Pancreas (tissue), 10 donors: ENCODE measurements around the gene GTF3C4. TPM values are rescaled to one million over a fixed set of nuclear protein-coding genes. Genes with fewer than 3 reads are reported as not detected.

Source experiments
- ATAC-seq, 4 donors: fragments of 200-7000 bp; cut with Tn5 transposase; one replicate each; pipeline versions ENCODE4 v1.8.0 to v1.9.1; 2020; ENCODE audit warnings: mild to moderate bottlenecking in 4 of 4, moderate library complexity in 4 of 4
- DNase-seq, 6 donors: peaks; one replicate each; pipeline ENCODE4 v3.0.0-alpha.2; 2020
- FAIRE-seq: peaks from 2 replicates; lab custom pipeline; 2012; peaks lifted over from hg19 to GRCh38; lab: Jason Lieb, UNC
- H3K27ac ChIP-seq, 4 donors: fragments of 200-600 bp; sonication (generic); 1 replicate in 3 of 4; 2 replicates in 1 of 4; pipeline versions ENCODE4 v1.5.0 to v1.8.0; 2020
- H3K27me3 ChIP-seq, 4 donors: fragments of 200-600 bp; one replicate each; pipeline ENCODE4 v1.8.0; 2021
- H3K36me3 ChIP-seq, 3 donors: fragments of 200-600 bp; sonication (generic) in 1 of 3; one replicate each; pipeline versions ENCODE4 v1.5.0 to v1.8.0; 2020 to 2021
- H3K4me1 ChIP-seq, 3 donors: fragments of 200-600 bp; one replicate each; pipeline ENCODE4 v1.8.0; 2021
- H3K4me3 ChIP-seq, 4 donors: fragments of 200-600 bp; sonication (generic) in 2 of 4; one replicate each; pipeline versions ENCODE4 v1.5.0 to v1.8.0; 2020 to 2021
- H3K9me3 ChIP-seq, 4 donors: fragments of 200-600 bp; one replicate each; pipeline ENCODE4 v1.8.0; 2021
- CTCF ChIP-seq, 4 donors: fragments of 200-600 bp; sonication (generic) in 3 of 4; IDR thresholded peaks; one replicate each; pipeline versions ENCODE4 v1.5.0 to v1.8.0; 2021; ENCODE audit warnings: antibody characterized with exemption in 4 of 4
- WGBS, 2 donors: extraction: QIAGEN DNeasy Blood & Tissue Kit; methylation state at CpG; one replicate each; pipeline ENCODE4 v1.1.7; 2013; 5-methylcytosine and 5-hydroxymethylcytosine counted together
- intact Hi-C, 3 donors: fragments of 100-400 bp; cut with DNase I; formaldehyde crosslinking; loops; one replicate each; pipeline versions ENCODE4 v1.11.1 to v1.14.2; 2022
- polyA plus RNA-seq, 2 donors: library from polyadenylated mRNA; stranded (reverse); fragments of 200-250 nt; gene quantifications; one replicate each; pipeline ENCODE4 v1.2.3, GENCODE V29; 2013
- total RNA-seq, 6 donors: library from RNA; stranded (reverse); fragmentation: NEBNext Ultra II Directional in 4 of 6; extraction: Animal tissue kit (Norgen Biotek cat#: 25700) in 4 of 6; gene quantifications; one replicate each; pipeline versions ENCODE4 v1.2.1 to v1.2.4, GENCODE V29; 2021 to 2023
- donor health status: healthy with polysubstance abuse.
- donor health status: DM: no; HTN: no; CAD: no; lungs with moderate emphysema.
- donor health status: DM: no; HTN: no; CAD: no.
- donor health status: control.
- donor health status: control.
- donor health status: Bipolar disorder and iron deficiency.
- donor health status: DM: yes; HTN: yes; CAD: no.
- donor health status: DM: no; HTN: no; CAD: no.
- donor health status: DM: no; HTN: no; CAD: no.
- donor health status: DM: yes; HTN: yes; CAD: no.

Gene GTF3C4
- total and polyA plus RNA-seq, 8 donors: 1.6 to 8.0 (median 5.6) TPM

- Histone ChIP-seq H3K4me3 (no peak overlapping the region), H3K9me3 (no peaks in the 10 kb centered on the region), H3K27me3 (no peaks in the 10 kb centered on the region), H3K36me3 (no peaks in the 10 kb centered on the region), H3K27ac (no peak overlapping the region), H3K4me1 (peaks cover 7 to 28% (median 10%) of the 10 kb centered on the region in 3 donors)
- no peak for FAIRE-seq
- 13 to 21% methylated on average over 5 of the region's 5 CpGs for WGBS, 2 donors
- no peak for TF ChIP-seq CTCF (IDR thresholded peaks at IDR 0.05)
- no peak for ATAC-seq
- DNase-seq: no peak
- intact Hi-C loops: loop anchor here in 1 of 3 donors (10.0 kb wide), 1 partner anchor 122 kb away; no protein-coding TSS in a partner anchor
Measured at GRCh38 chr9:132672413-132672690, 2.1 kb downstream of the GTF3C4 start.

GRCh38 chr9:132673355-132673754, 3.1 kb downstream of the GTF3C4 start:
- Histone ChIP-seq H3K36me3 (peaks cover 0 to 3% (median 1%) of the 10 kb centered on the region in 3 donors), H3K4me3 (no peak overlapping the region), H3K9me3 (no peaks in the 10 kb centered on the region), H3K4me1 (peaks cover 7 to 28% (median 10%) of the 10 kb centered on the region in 3 donors), H3K27me3 (no peaks in the 10 kb centered on the region), H3K27ac (no peak overlapping the region)
- WGBS, 2 donors: 40 to 43% methylated on average over 6 of the region's 6 CpGs
- TF ChIP-seq CTCF (IDR thresholded peaks at IDR 0.05): no peak
- intact Hi-C loops: loop anchor here in 1 of 3 donors (10.0 kb wide), 1 partner anchor 121 kb away; no protein-coding TSS in a partner anchor
- ATAC-seq (no peak), FAIRE-seq (no peak), DNase-seq (no peak)

- H3K27ac ChIP-seq: no peak overlapping the region
- H3K36me3 ChIP-seq: peaks cover 0 to 13% (median 9%) of the 10 kb centered on the region in 3 donors
- H3K9me3 ChIP-seq: no peaks in the 10 kb centered on the region
- WGBS, 2 donors: 90 to 91% methylated on average over 4 of the region's 4 CpGs
- no peak for TF ChIP-seq CTCF (IDR thresholded peaks at IDR 0.05)
- no peak overlapping the region for H3K4me3 ChIP-seq
- no peaks in the 10 kb centered on the region for H3K27me3 ChIP-seq
- FAIRE-seq (no peak), DNase-seq (no peak), ATAC-seq (no peak)
- intact Hi-C loops: loop anchor here in 1 of 3 donors (10.0 kb wide), 1 partner anchor 120 kb away; no protein-coding TSS in a partner anchor
- peaks cover 7 to 24% (median 10%) of the 10 kb centered on the region in 3 donors for H3K4me1 ChIP-seq
Measured at GRCh38 chr9:132674485-132674884, 4.2 kb downstream of the GTF3C4 start.

- Histone ChIP-seq H3K27me3 (no peaks in the 10 kb centered on the region), H3K9me3 (no peaks in the 10 kb centered on the region), H3K36me3 (peaks cover 0 to 17% (median 9%) of the 10 kb centered on the region in 3 donors), H3K4me3 (no peak overlapping the region), H3K4me1 (peaks cover 0 to 6% (median 0%) of the 10 kb centered on the region in 3 donors), H3K27ac (no peak overlapping the region)
- ATAC-seq (no peak), DNase-seq (no peak), FAIRE-seq (no peak)
- intact Hi-C loops: loop anchor here in 1 of 3 donors (10.0 kb wide), 1 partner anchor 117 kb away; no protein-coding TSS in a partner anchor
- TF ChIP-seq CTCF (IDR thresholded peaks at IDR 0.05): no peak
- 96 to 97% methylated on average over 8 of the region's 8 CpGs for whole genome bisulfite sequencing, 2 donors
Measured at GRCh38 chr9:132677976-132678375, 7.7 kb downstream of the GTF3C4 start.

GRCh38 chr9:132679946-132680625, 9.8 kb downstream of the GTF3C4 start:
- H3K27me3 ChIP-seq: no peaks in the 10 kb centered on the region
- H3K4me1 ChIP-seq: no peaks in the 10 kb centered on the region
- FAIRE-seq (no peak), ATAC-seq (no peak), DNase-seq (no peak)
- no peak for TF ChIP-seq CTCF (IDR thresholded peaks at IDR 0.05)
- no peaks in the 10 kb centered on the region for H3K9me3 ChIP-seq
- intact Hi-C loops: loop anchor here in 1 of 3 donors (10.0 kb wide), 1 partner anchor 115 kb away; no protein-coding TSS in a partner anchor
- WGBS, 2 donors: 60 to 61% methylated on average over 3 of the region's 3 CpGs
- no peak overlapping the region for H3K4me3 ChIP-seq
- H3K27ac ChIP-seq: no peak overlapping the region
- peaks cover 0 to 25% (median 16%) of the 10 kb centered on the region in 3 donors for H3K36me3 ChIP-seq
